Measurements from ENCODE around the gene RASA3.

- TF ChIP-seq CTCF (IDR thresholded peaks at IDR 0.05; ENCODE audit: low read length): no peak
- no peak for TF ChIP-seq EZH2 (optimal IDR thresholded peaks at IDR 0.05; ENCODE audit: low read depth, low read length)
- TF ChIP-seq EZH2phosphoT487 (IDR thresholded peaks at IDR 0.05; ENCODE audit: low read length): no peak
Observed at GRCh38 chr13:114067381-114067885, 65.0 kb downstream of the RASA3 start.

All from MM.1S (cell line).